HCT116 (cell line): ENCODE results near the gene TRDN. TPM values are rescaled to one million over a fixed set of nuclear protein-coding genes. Genes with fewer than 3 reads are reported as not detected.

Experiments used
- ATAC-seq: fragments of 200-7000 bp; cut with Tn5 transposase; 2 replicates; pipeline ENCODE4 v1.9.1; 2020; ENCODE audit warnings: mild to moderate bottlenecking, moderate library complexity
- BruUV-seq: library from RNA; stranded (reverse); fragments of 400-500 nt; replicated peaks from 2 replicates; lab custom pipeline; 2021; lab: Mats Ljungman, UMichigan
- CTCF ChIA-PET: fragments of 300-600 bp; sonication (Branson Sonifier 250); formaldehyde crosslinking; loops from one replicate; lab custom pipeline; 2021; ENCODE audit warnings: antibody characterized with exemption; lab: Charles Lee
- POLR2A ChIA-PET: fragments of 300-600, 350-600 bp; sonication (Branson Sonifier 250); formaldehyde crosslinking; loops from one replicate; lab custom pipeline; 2021; ENCODE audit warnings: antibody characterized with exemption; lab: Charles Lee
- RAD21 ChIA-PET, 2 experiments: fragments of 300-600 bp; sonication (Branson Sonifier 250); formaldehyde crosslinking; loops; one replicate each; lab custom pipeline; 2023; ENCODE audit warnings: low total read pairs in 2 of 2; ENCODE audit not compliant: uncharacterized antibody in 2 of 2, unreplicated experiment in 2 of 2, low non-redundant PET in 1 of 2; lab: Charles Lee
- DNase-seq: peaks from one replicate; pipeline ENCODE4 v3.0.0-alpha.2; 2010; ENCODE audit warnings: low read depth, low spot score
- H2AFZ ChIP-seq: fragments of 200-600 bp; shearing (Covaris generic), sonication (generic); 2 replicates; pipeline ENCODE4 v1.6.1; 2017; ENCODE audit warnings: low read depth, mixed run types, mixed read lengths, antibody characterized with exemption, low read length; ENCODE audit not compliant: poor library complexity, severe bottlenecking
- H3K27ac ChIP-seq: 2 replicates; pipeline ENCODE4 v1.5.1; 2012; ENCODE audit warnings: low read depth, low read length
- H3K27me3 ChIP-seq: fragments of 200-600 bp; sonication (generic); 2 replicates; pipeline ENCODE4 v1.6.1; 2016; ENCODE audit warnings: mixed run types, low read length, mixed read lengths; ENCODE audit not compliant: insufficient read depth
- H3K36me3 ChIP-seq, 2 experiments: fragments of 200-500 bp in 1 of 2; fragments of 200-600 bp in 1 of 2; sonication (Bioruptor generic) in 1 of 2; sonication (generic) in 1 of 2; 2 replicates each; pipeline versions ENCODE4 v1.5.1 to v1.6.1; 2014 to 2016; ENCODE audit warnings: low read length in 2 of 2, inconsistent platforms in 1 of 2, mixed read lengths in 1 of 2, mixed run types in 1 of 2; ENCODE audit not compliant: insufficient read depth in 2 of 2, control insufficient read depth in 1 of 2
- H3K4me1 ChIP-seq, 2 experiments: fragments of 200-600 bp in 1 of 2; sonication (generic) in 1 of 2; 2 replicates each; pipeline versions ENCODE4 v1.5.1 to v1.6.1; 2012 to 2017; ENCODE audit warnings: low read length in 2 of 2, inconsistent platforms in 1 of 2, mild to moderate bottlenecking in 1 of 2, mixed read lengths in 1 of 2, mixed run types in 1 of 2, moderate library complexity in 1 of 2; ENCODE audit not compliant: insufficient read depth in 2 of 2, control insufficient read depth in 1 of 2
- H3K4me2 ChIP-seq: fragments of 200-600 bp; sonication (generic); 2 replicates; pipeline ENCODE4 v1.6.1; 2017; ENCODE audit warnings: mixed run types, low read length, mixed read lengths
- H3K4me3 ChIP-seq, 2 experiments: fragments of 200-600 bp in 1 of 2; sonication (generic) in 1 of 2; replicated peaks in 1 of 2; 2 replicates each; pipeline ENCODE4 v1.5.1; 2011 to 2016; ENCODE audit warnings: low read length in 2 of 2, control low read depth in 1 of 2, low read depth in 1 of 2, mild to moderate bottlenecking in 1 of 2, mixed read lengths in 1 of 2, mixed run types in 1 of 2
- H3K79me2 ChIP-seq: fragments of 200-600 bp; sonication (generic); 2 replicates; pipeline ENCODE4 v1.6.1; 2017; ENCODE audit warnings: mild to moderate bottlenecking, mixed run types, low read length, moderate library complexity, mixed read lengths; ENCODE audit not compliant: insufficient read depth
- H3K9ac ChIP-seq: fragments of 200-600 bp; sonication (generic); 2 replicates; pipeline ENCODE4 v1.6.1; 2016; ENCODE audit warnings: low read length, mixed read lengths
- H3K9me2 ChIP-seq: fragments of 200-600 bp; sonication (generic), shearing (Covaris generic); 2 replicates; pipeline ENCODE4 v1.6.1; 2017; ENCODE audit warnings: mixed run types, mild to moderate bottlenecking, moderate library complexity; ENCODE audit not compliant: insufficient read depth
- H3K9me3 ChIP-seq, 2 experiments: fragments of 200-500 bp in 1 of 2; fragments of 200-600 bp in 1 of 2; sonication (Bioruptor generic) in 1 of 2; sonication (generic) in 1 of 2; 2 replicates each; pipeline ENCODE4 v1.6.1; 2014 to 2017; ENCODE audit warnings: low read length in 2 of 2, mixed read lengths in 2 of 2, inconsistent platforms in 1 of 2, low read depth in 1 of 2, mild to moderate bottlenecking in 1 of 2, mixed run types in 1 of 2, moderate library complexity in 1 of 2; ENCODE audit not compliant: control insufficient read depth in 1 of 2, insufficient read depth in 1 of 2
- H4K20me1 ChIP-seq: fragments of 200-600 bp; sonication (generic), shearing (Covaris generic); 2 replicates; pipeline ENCODE4 v1.6.1; 2017; ENCODE audit warnings: mixed run types, mild to moderate bottlenecking, moderate library complexity; ENCODE audit not compliant: insufficient read depth
- CEBPB ChIP-seq: IDR thresholded peaks from 2 replicates; pipeline ENCODE4 v1.6.1; 2012; ENCODE audit warnings: low read depth
- EGR1 ChIP-seq: IDR thresholded peaks from 2 replicates; pipeline ENCODE4 v1.6.1; 2012; ENCODE audit warnings: low read depth
- EZH2 ChIP-seq: fragments of 200-600 bp; sonication (generic); IDR thresholded peaks from 2 replicates; pipeline ENCODE4 v1.6.1; 2017; ENCODE audit warnings: antibody characterized with exemption, mixed run types
- EZH2phosphoT487 ChIP-seq: fragments of 200-600 bp; IDR thresholded peaks from 2 replicates; pipeline ENCODE4 v1.6.1; 2018; ENCODE audit warnings: antibody characterized with exemption, borderline replicate concordance
- FOSL1 ChIP-seq: IDR thresholded peaks from 2 replicates; pipeline ENCODE4 v1.6.1; 2012; ENCODE audit warnings: low read depth
- JUND ChIP-seq: IDR thresholded peaks from 2 replicates; pipeline ENCODE4 v1.6.1; 2012
- POLR2A ChIP-seq: IDR thresholded peaks from 2 replicates; pipeline ENCODE4 v1.7.0; 2011; ENCODE audit warnings: borderline replicate concordance; ENCODE audit not compliant: insufficient read depth, insufficient read length; ENCODE audit errors: extremely low read depth
- POLR2AphosphoS5 ChIP-seq: IDR thresholded peaks from 2 replicates; pipeline ENCODE4 v1.6.1; 2011; ENCODE audit warnings: mild to moderate bottlenecking, low read depth, low read length, moderate library complexity
- RAD21 ChIP-seq: IDR thresholded peaks from 2 replicates; pipeline ENCODE4 v1.6.1; 2012; ENCODE audit warnings: low read depth, mild to moderate bottlenecking
- SIN3A ChIP-seq: IDR thresholded peaks from 2 replicates; pipeline ENCODE4 v1.6.1; 2012; ENCODE audit warnings: low read depth
- SP1 ChIP-seq: IDR thresholded peaks from 2 replicates; pipeline ENCODE4 v1.6.1; 2012; ENCODE audit warnings: low read depth
- SRF ChIP-seq: IDR thresholded peaks from 2 replicates; pipeline ENCODE4 v1.6.1; 2012; ENCODE audit warnings: low read depth
- TCF7L2 ChIP-seq: IDR thresholded peaks from 2 replicates; pipeline ENCODE4 v1.7.0; 2011; ENCODE audit warnings: borderline replicate concordance, inconsistent platforms; ENCODE audit not compliant: insufficient read depth, insufficient read length; ENCODE audit errors: extremely low read depth
- YY1 ChIP-seq: IDR thresholded peaks from 2 replicates; pipeline ENCODE4 v1.6.1; 2011; ENCODE audit warnings: low read length, low read depth, moderate library complexity, mild to moderate bottlenecking; ENCODE audit not compliant: insufficient replicate concordance; ENCODE audit errors: extremely low read depth
- ZNF274 ChIP-seq: fragments of 200-500 bp; sonication (Bioruptor generic); IDR thresholded peaks from 2 replicates; pipeline ENCODE4 v1.6.1; 2014; ENCODE audit warnings: mild to moderate bottlenecking, low read depth, low read length, inconsistent platforms
- intact Hi-C: fragments of 100-400 bp; cut with micrococcal nuclease; formaldehyde crosslinking; loops from 2 replicates; pipeline ENCODE4 v1.10.0; 2022
- total RNA-seq: library from RNA; stranded (reverse); gene quantifications from one replicate; pipeline ENCODE4 v1.2.1, GENCODE V29; 2021; ENCODE audit not compliant: unreplicated experiment
- TF ChIP-seq, protein P1 (sequence below), 3 experiments: fragments of 200-600 bp in 1 of 3; sonication (generic) in 1 of 3; IDR thresholded peaks in 2 of 3; conservative IDR thresholded peaks in 1 of 3; 2 replicates each; pipeline ENCODE4 v1.5.1; 2012 to 2017; ENCODE audit warnings: low read depth in 2 of 3, low read length in 2 of 3, antibody characterized with exemption in 1 of 3, borderline replicate concordance in 1 of 3, control low read depth in 1 of 3, mild to moderate bottlenecking in 1 of 3, mixed read lengths in 1 of 3, mixed run types in 1 of 3, moderate library complexity in 1 of 3; ENCODE audit not compliant: insufficient read depth in 1 of 3
- TF ChIP-seq, protein P2 (sequence below): IDR thresholded peaks from 2 replicates; pipeline ENCODE4 v1.6.1; 2012; ENCODE audit warnings: low read depth
- TF ChIP-seq, protein P3 (sequence below): IDR thresholded peaks from 2 replicates; pipeline ENCODE4 v1.6.1; 2012
- TF ChIP-seq, protein P4 (sequence below): IDR thresholded peaks from 2 replicates; pipeline ENCODE4 v1.6.1; 2011; ENCODE audit warnings: mild to moderate bottlenecking, low read length, moderate library complexity; ENCODE audit not compliant: insufficient replicate concordance; ENCODE audit errors: extremely low read depth
- TF ChIP-seq, protein P5 (sequence below): IDR thresholded peaks from 2 replicates; pipeline ENCODE4 v1.6.1; 2012

TRDN gene
- total RNA-seq, 1 experiment from 2014 or later = not detected

DNA sequence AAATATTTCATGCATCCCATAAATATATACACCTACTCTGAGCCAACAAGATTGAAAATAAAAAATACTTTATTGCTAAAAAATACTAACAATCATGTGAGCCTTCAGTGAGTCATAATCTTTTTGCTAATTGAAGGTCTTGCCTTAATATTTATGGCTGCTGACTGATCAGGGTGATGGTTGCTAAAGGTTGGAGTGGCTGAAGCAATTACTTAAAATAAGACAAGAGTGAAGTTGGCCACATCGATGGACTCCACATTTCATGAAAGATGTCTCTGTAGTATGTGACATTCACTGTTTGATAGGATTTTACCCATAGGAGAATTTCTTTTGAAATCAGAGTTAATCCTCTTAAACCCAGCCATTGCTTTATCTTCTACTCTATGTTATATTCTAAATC, 11.1 kb downstream of the TRDN start:
- Histone ChIP-seq H3K9me2 (no peaks in the 10 kb centered on the region), H3K4me1 (no peaks in the 10 kb centered on the region), H2AFZ (no peak overlapping the region), H3K9me3 (no peaks in the 10 kb centered on the region), H3K4me2 (no peak overlapping the region), H3K79me2 (no peaks in the 10 kb centered on the region), H3K36me3 (no peaks in the 10 kb centered on the region), H3K27ac (no peak overlapping the region), H3K9ac (no peak overlapping the region), H3K4me3 (no peak overlapping the region), H3K27me3 (peaks cover 7% of the 10 kb centered on the region; the same call in 1 of the 2 replicates), H4K20me1 (no peaks in the 10 kb centered on the region)
- TF ChIP-seq POLR2A (no peak), SIN3A (no peak), SRF (no peak), ZNF274 (no peak), EZH2 (no peak), CEBPB (no peak), POLR2AphosphoS5 (no peak), EGR1 (no peak), SP1 (no peak), TCF7L2 (no peak), EZH2phosphoT487 (no peak), YY1 (no peak), JUND (no peak), FOSL1 (no peak), RAD21 (no peak)
- TF ChIP-seq, protein P1, sequence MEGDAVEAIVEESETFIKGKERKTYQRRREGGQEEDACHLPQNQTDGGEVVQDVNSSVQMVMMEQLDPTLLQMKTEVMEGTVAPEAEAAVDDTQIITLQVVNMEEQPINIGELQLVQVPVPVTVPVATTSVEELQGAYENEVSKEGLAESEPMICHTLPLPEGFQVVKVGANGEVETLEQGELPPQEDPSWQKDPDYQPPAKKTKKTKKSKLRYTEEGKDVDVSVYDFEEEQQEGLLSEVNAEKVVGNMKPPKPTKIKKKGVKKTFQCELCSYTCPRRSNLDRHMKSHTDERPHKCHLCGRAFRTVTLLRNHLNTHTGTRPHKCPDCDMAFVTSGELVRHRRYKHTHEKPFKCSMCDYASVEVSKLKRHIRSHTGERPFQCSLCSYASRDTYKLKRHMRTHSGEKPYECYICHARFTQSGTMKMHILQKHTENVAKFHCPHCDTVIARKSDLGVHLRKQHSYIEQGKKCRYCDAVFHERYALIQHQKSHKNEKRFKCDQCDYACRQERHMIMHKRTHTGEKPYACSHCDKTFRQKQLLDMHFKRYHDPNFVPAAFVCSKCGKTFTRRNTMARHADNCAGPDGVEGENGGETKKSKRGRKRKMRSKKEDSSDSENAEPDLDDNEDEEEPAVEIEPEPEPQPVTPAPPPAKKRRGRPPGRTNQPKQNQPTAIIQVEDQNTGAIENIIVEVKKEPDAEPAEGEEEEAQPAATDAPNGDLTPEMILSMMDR (IDR thresholded peaks at IDR 0.05 in 2 of 3, conservative IDR thresholded peaks at IDR 0.05 in 1 of 3; ENCODE audit: borderline replicate concordance in 1 of 3, insufficient read depth in 1 of 3, low read depth in 2 of 3, low read length in 2 of 3) = no peak
- TF ChIP-seq, protein P2, sequence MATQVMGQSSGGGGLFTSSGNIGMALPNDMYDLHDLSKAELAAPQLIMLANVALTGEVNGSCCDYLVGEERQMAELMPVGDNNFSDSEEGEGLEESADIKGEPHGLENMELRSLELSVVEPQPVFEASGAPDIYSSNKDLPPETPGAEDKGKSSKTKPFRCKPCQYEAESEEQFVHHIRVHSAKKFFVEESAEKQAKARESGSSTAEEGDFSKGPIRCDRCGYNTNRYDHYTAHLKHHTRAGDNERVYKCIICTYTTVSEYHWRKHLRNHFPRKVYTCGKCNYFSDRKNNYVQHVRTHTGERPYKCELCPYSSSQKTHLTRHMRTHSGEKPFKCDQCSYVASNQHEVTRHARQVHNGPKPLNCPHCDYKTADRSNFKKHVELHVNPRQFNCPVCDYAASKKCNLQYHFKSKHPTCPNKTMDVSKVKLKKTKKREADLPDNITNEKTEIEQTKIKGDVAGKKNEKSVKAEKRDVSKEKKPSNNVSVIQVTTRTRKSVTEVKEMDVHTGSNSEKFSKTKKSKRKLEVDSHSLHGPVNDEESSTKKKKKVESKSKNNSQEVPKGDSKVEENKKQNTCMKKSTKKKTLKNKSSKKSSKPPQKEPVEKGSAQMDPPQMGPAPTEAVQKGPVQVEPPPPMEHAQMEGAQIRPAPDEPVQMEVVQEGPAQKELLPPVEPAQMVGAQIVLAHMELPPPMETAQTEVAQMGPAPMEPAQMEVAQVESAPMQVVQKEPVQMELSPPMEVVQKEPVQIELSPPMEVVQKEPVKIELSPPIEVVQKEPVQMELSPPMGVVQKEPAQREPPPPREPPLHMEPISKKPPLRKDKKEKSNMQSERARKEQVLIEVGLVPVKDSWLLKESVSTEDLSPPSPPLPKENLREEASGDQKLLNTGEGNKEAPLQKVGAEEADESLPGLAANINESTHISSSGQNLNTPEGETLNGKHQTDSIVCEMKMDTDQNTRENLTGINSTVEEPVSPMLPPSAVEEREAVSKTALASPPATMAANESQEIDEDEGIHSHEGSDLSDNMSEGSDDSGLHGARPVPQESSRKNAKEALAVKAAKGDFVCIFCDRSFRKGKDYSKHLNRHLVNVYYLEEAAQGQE = no peak
- TF ChIP-seq, protein P3, sequence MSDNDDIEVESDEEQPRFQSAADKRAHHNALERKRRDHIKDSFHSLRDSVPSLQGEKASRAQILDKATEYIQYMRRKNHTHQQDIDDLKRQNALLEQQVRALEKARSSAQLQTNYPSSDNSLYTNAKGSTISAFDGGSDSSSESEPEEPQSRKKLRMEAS = no peak
- TF ChIP-seq, protein P4, sequence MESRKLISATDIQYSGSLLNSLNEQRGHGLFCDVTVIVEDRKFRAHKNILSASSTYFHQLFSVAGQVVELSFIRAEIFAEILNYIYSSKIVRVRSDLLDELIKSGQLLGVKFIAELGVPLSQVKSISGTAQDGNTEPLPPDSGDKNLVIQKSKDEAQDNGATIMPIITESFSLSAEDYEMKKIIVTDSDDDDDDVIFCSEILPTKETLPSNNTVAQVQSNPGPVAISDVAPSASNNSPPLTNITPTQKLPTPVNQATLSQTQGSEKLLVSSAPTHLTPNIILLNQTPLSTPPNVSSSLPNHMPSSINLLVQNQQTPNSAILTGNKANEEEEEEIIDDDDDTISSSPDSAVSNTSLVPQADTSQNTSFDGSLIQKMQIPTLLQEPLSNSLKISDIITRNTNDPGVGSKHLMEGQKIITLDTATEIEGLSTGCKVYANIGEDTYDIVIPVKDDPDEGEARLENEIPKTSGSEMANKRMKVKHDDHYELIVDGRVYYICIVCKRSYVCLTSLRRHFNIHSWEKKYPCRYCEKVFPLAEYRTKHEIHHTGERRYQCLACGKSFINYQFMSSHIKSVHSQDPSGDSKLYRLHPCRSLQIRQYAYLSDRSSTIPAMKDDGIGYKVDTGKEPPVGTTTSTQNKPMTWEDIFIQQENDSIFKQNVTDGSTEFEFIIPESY = no peak
- TF ChIP-seq, protein P5, sequence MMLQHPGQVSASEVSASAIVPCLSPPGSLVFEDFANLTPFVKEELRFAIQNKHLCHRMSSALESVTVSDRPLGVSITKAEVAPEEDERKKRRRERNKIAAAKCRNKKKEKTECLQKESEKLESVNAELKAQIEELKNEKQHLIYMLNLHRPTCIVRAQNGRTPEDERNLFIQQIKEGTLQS = no peak
- intact Hi-C loops = no loop called here
- CTCF ChIA-PET = no interaction called here
- POLR2A ChIA-PET = no interaction called here
- DNase-seq (no peak), ATAC-seq (no peak)
- RAD21 ChIA-PET = no interaction called here
- no TSS peak for BruUV-seq
